HG02981 (cell line): ENCODE measurements around the gene MRPS15.
A peak's percentile ranks its signal among the peaks of the same experiment; 100 is the strongest.

Experiments
- ATAC-seq: cut with Tn5 transposase; IDR thresholded peaks from one replicate; pipeline ENCODE4 v1.9.1; 2021; ENCODE audit warnings: mild to moderate bottlenecking, moderate library complexity; ENCODE audit not compliant: unreplicated experiment

Gene MRPS15

DNA sequence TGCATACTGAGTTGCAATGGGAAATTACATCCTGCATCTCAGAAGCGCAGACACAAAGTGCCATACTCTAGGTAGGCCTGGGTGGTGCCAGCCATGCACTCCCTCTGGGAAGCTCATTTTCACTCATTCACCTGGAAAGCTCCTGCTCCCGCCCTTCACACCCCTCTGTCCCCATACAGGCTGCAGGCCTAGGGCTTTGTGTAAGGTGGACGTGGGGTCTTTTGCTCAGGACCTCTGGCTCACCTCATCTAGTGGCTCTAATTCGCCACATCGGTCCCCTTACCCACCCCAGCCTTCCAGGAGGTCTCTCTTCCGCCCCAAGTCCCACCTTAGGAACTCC lies 751 bp downstream of the MRPS15 start:
- ATAC-seq, result no peak

DNA sequence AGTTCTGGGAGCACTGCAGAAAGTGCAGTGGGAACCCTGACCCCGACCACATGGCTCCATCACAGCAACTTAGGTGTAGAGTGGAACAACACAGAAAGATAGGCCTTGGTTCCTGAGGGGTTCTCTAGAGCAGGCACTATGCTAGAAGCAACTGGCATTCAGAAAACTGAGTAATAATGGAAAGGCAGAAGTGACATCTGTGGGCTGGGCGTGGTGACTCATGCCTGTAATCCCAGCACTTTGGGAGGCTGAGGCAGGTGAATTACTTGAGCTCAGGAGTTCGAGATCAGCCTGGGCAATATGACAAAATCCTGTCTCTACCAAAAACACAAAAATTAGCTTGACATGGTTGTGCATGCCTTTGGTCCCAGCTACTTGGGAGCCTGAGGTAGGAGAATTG lies 5.3 kb downstream of the MRPS15 start:
- no peak for ATAC-seq

DNA sequence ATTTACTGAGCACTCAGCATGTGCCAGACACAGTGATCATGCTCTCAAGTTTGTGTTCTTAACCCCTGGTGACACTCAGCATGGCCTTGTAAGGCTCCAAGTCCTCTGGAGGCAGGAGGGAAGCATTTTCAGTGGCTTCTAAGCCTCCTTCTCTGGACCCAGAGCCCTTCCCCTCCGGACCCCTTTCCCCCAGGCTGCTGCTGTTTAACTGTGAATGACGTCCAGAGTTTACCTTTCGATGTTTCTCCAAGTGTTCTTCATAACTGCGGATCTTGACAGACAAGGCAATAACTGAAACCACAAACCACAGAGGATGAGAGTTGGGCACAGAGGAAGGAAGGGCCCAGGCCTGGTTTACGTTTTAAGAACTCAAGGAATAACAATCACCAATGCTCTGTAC lies 6.5 kb downstream of the MRPS15 start:
- no peak for ATAC-seq

DNA sequence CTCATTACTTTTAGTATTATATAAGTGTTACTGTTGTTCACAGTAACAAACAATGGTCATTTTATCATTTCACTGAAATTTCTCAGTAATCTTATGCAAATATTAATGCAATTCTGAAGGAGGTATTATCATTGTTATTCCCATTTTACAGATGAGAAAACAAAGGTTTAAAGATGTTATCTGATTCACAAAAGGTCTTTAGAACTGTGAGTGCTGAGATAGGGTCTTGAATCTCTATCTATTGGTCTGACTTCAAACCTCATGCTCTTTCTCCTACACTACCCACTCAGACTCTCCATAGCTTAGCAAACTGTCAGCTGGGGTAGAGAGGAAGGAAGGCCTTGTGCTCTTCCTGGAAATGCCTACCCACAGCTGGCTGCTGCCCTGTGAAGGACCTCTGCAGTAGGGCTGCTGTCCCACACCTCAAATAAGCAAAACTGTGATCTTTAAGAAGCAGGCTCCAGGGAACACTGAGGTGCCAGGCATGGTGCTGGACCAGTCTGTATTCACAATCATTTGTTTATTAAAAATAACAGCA lies 7.7 kb downstream of the MRPS15 start:
- ATAC-seq, result no peak

DNA sequence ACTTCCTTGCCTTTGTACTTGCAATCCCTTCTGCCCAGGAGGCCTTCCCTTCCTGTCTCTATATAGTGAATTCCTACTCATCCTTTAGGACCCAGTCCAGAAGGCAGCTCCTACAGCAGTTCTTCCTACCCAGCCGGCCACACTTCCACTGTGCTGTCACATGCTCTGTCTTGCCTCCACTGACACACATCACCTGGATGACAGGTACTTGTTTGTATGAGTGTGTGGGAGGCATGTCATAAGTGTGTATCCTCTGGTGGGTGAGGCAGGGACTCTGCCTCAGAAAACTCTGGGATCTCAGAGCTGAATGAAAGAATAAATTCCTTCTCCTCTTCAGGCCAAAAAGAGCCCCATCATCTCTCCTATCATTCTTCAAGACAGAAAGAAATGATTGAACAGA lies 8.8 kb downstream of the MRPS15 start:
- no peak for ATAC-seq

DNA sequence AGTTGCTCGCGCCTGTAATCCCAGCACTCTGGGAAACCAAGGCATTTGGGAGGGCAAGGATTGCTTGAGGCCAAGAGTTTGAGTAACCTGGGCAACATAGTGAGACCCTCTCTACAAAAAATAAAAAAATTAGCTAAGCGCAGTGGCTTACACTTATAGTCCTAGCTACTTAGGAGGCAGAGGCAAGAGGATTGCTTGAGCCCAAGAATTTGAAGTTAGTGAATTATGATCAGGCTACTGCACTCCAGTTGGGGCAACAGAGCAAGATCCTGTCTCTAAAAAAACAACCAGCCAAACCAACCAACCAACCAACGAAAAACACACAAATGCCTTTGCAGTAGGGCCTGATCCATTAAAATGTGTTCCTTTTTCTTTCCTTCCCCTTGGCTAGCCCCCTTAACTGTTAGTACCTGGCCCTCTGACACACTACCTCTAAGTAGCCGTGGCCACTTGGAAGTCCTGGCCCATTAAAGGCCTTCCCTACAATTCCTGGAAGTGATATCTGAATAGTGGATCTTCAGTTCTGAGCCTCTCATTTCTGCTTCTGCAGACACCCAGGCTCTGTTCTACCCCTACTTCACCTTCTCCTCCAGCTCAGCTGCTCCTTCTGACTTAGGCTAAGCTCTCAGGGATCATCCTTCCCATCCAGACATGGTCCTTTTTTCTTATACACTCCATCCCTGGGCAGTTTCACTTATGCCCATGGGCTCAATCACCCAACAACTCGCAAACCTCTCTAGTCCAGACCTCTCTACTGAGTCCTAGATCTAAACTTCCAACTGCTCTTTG lies 10.4 kb downstream of the MRPS15 start:
- no peak for ATAC-seq

DNA sequence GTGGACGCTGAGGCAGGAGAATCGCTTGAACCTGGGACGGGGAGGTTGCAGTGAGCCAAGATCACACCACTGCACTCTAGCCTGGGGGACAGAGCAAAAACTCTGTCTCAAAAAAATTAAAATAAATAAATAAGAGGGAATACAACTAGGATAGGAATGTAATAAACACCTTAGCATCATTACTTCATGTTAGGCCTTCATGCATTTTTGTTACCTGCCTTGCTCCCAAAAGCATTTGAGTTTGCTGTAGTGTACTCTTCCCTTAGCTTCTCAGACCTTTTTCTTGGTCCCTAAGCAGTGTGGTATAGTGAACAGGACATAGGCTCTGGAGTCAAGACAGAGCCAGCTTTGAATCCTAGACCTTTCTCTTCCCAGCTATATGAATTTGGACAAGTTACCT lies 11.1 kb downstream of the MRPS15 start:
- no peak for ATAC-seq

DNA sequence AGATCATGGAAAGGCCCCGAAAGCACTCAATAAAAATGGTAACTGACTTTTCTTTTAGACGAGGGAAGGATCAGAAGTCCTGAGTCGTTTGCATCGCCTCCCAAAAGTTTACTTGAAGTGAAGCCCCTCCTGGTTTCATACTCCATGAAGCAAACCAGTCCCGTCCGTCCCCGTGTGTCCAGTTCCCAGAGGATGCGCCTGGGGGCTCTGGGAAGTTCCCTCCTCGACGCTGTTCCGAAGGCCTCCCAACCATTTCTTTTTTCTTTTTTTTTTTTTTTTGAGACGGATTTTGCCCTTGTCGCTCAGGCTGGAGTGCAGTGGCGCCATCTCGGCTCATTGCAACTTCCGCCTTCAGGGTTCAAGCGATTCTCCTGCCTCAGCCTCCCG lies 13.3 kb downstream of the MRPS15 start:
- ATAC-seq, result no peak

DNA sequence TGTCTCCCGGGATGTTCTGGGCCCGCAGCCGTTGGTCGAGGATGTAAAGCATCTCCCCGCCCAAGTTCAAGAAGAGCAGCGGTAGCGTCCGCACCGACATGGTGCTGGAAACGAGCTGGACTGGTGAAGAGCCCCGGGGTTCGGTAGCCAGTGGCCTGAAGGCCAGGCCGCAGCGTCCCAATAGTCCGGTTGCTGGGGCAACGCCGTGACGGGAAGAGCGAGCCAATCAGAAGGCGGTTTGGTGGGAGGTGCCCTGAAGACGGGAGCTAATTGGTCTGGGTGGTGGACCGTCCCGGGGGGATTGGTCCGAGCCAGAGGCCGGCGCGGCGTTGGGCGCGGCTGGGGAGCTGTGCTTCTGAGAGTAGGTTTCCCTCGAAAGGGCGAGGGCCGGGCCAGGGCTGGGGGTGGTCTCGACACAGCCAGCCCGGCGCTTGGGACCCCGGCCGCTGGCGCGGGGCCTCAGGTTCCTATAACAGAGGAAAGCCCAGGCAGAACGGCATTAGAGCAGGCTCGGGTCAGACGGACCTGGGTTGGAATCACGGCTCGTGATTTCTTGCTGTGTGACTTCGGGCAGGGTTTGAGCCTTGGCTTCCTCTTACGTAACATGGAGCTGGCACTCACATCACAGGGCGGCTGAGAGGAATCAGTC lies 13.8 kb downstream of the MRPS15 start, which contains the start of gene OSCP1:
OSCP1 (minus strand) TSS at position 182 of the 649 bp plus-strand sequence; CDS start at position 100, 82 bp downstream.
- ATAC-seq, result peak; percentile 97

DNA sequence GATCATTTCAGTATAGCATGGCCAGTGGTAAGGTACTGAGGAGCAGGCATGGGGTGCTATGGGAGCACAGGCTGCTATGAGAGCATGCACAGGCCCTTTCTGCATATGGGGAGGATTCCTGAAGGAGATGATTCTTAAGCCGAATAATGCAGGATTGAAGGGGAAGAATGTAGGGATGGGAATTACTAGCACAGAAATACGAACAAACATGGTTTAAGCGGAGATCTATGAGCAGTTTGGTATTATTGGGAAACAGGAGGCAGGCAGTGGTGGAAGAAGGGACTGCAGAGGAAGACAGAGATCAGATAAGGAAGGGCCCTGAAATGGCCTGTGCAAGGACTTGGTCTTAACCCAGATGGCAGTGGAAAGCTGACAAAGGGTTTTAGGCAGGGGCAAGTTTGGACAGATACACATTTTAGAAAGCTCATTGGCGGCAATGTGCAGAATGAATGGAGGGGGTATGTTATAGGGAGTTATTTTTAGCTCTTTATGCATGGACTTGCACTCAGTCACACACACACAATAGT lies 15.6 kb downstream of the MRPS15 start:
- ATAC-seq, result no peak

DNA sequence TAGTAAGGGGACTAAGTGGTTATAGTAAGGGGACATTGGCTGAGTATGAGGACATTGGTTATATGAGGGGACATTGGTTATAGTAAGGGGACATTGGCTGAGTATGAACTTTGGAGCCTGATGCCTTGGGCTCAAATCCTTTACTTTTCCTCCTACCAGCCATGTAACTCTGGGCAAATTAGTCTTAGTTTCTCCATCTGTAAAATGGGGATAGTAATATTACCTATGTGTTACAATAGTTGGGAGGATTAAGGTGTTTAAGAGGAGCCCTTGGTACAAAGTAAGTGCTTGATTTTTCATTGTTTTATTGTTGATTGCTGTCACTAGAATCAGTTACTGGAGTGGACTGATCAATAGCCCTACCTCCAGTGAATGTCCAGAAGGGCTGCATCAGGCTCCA lies 16.7 kb downstream of the MRPS15 start:
- ATAC-seq, result no peak

DNA sequence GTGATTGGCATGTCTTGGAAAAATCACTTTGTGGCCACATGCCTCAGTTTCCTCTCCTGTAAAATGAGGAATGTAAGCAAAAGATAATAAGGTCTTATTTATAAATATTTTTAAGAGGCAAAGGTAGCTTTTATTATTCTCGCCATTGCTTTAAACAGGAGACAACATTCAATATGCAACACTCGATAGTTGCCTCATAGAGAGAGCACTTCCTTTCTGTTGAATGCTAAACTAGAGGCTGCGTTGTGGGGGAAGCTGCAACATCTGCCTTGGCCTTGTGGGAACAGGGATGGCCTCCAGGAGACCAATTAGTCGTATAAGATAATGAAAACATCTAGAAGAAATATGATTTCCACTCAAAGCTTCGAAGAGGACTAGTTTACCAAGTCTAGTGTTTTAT lies 17.4 kb downstream of the MRPS15 start:
- no peak for ATAC-seq

DNA sequence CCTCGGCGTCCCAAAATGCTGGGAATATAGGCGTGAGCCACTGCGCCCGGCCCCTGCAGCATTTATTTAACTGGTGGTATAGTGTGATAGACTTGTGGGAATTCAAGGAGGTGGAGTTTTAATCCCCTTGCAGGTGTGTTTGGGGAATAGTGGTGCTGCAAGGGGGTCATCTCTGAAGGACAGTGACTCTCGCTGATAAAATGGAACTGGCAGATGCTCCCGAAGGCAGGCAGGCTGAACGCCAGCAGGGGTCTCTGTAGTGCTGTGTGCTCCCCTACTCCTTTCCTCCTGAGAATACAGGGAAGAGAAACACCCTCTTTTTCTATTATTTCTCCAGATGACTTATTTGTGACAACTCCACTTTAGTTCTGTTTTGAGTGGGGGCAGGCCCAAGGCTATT lies 17.9 kb downstream of the MRPS15 start:
- ATAC-seq, result no peak

DNA sequence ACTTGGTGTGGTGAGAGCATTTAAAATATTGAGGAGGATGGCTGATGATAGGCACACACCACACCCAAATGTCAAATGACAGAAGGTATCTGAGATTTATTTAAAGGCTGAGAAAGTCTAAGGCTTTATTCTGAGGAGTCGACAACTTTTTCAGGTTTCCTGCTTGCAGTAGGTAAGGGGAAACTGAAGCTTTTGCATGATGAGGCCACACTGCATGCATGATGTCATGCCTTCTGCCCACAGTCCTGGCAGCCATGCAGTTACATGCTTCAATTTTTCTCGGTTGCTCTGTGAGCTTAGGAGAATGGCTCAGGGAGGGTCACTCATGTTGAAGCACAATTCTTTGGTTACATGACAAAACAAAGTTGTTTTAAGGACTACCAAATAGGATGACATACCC lies 20.9 kb downstream of the MRPS15 start:
- no peak for ATAC-seq

DNA sequence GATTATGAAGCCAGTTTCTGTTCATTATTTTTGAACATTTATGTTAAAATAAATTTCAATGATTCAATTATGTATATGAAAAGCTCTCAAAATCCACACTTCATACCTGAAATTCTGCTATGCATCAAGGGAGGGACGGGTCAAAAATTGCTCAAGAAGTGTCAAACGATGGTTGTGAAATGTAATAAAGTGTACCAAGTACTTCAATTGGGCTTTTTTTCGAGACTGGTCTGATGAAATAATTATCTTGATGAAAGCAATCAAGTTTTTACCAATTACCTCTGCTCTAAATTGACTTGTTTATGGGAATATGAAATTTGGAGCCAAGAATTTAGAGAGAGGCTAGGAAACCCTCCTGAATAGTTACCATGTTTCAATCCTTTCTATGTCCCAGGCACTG lies 21.8 kb downstream of the MRPS15 start:
- no peak for ATAC-seq

DNA sequence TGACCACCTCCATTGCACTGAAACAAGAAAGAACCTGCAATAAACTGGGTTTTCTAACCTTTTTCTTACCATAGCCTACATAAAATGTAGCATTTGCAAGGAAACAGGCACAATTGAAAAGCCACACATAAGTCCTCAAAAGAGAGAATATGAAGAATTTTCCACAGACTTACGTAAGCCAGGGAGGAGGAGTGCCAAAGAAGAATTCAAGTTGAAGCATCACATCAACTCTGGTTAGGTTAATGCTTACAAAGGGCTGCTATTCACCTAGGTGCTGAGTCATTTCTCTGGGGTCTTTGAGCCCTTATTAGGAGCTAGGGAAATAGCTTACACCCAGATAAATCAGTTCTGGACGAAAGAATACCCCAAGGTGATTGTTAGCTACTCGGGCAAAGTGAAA lies 23.5 kb downstream of the MRPS15 start:
- no peak for ATAC-seq

DNA sequence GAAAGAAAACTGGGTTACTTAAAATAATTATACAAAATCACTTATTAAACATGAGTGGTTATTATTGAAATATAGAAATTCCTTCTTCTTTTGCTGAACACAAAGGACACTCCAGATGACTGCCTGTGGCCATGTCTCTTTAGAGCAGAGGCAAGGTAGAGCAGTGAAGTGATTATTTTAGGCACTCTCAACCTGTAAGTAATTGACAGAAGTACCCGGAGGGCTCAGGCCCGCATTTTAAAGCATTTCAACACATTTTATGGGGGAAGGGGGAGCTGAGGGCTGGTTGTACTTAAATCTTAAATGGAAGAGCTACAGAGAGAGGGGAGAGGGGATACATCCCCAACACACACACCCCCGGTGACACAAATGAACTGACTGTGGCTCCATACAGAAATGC lies 24.1 kb downstream of the MRPS15 start:
- no peak for ATAC-seq

DNA sequence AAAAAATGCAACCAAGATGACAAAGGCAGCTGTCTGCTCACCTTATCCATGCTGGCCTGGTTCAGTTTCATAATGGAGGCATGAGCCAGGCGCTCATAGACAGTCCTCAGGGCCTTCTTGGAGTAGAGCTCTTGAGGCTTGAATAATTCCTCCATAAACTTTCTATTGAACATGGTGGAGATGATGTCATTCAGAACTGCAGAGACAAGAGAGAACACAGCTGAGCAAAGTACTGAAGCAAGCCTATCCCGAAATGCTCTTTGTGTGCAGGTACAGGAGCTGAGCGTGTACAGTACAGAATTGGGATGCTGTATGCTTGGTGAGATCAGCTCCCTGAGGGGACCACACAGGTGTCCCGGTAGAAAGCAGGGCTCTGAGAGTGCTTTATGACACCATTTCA lies 25.5 kb downstream of the MRPS15 start:
- no peak for ATAC-seq

DNA sequence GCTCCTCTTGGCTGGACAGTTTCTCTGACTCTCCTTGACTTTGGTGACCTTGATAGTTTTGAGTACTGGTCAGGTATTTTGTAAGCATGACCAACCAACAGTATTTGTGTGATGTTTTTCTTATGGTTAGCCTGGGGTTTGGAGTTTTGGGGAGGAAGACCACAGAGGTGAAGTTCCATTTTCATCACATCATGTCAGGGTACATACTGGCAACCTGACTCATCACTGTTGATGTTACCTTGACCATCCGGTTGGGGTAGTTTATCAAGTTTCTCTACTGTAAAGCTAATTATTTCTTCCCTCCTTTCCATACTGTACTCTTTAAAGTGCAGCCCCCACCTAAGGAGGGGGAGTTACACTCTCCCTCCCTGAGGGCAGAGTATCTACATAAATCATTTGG lies 27.4 kb downstream of the MRPS15 start:
- ATAC-seq, result no peak

DNA sequence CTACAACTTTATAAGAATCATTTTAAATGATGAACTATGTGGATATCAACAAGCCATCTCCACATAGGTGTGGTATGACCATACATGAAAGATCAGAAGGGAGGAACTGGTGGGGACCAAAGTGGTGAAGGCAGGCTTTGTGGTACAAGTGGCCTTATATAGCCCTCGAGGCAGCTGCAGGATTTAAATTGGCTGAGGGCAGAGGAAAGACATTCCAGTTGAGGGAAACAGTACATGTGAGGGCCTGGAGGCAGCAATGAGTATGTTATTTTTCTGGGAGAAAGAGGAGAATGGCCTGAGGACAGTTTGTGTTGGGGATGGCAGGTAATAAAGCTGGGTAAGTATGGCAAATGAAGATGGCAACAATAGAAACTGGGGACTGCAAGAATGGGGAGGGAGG lies 31.1 kb downstream of the MRPS15 start:
- ATAC-seq, result no peak

DNA sequence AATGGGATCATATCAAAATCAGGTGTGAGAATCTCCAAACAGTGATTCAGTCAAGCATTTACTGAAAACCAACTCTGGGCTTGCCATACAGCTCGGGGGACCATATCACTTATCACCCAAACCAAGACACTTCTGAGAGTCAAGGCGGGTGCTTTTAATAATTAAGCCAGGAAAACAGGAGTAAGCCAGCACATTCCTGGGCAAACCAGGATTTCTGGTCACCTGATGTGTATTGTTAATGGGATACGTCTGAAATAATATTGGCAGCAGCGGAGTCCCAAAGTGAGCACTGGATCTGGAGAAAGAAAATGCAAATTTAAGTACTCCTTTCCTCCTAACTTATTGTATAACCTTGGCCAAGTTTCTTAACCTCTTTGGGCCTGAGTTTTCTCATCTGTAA lies 31.6 kb downstream of the MRPS15 start:
- no peak for ATAC-seq

DNA sequence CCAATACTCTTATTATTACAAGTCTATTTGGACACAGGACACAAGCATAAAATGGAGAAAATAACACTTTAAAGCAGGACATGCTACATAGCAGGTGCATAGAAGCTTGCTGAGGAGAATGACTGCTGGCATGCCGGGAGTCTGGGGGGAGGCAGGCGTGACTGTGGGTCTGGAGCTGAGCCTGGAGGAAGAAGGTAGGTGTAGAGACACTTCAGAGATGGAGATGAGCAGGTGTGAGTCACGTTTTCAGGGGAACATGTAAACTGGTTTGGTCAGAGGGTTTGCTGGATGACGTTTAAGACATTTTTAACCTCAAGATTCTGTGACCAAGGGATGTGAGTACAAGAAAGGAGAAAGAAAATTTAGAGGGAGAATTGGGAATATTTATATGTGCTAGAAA lies 38.4 kb downstream of the MRPS15 start:
- no peak for ATAC-seq
